Fibroblast of gingiva (primary cell): ENCODE data around the gene FCHSD2.
A peak's percentile ranks its signal among the peaks of the same experiment; 100 is the strongest.

Experiments
- DNase-seq: peaks from one replicate; pipeline ENCODE4 v3.0.0-alpha.2; 2011; ENCODE audit warnings: low read depth

Gene FCHSD2

DNA sequence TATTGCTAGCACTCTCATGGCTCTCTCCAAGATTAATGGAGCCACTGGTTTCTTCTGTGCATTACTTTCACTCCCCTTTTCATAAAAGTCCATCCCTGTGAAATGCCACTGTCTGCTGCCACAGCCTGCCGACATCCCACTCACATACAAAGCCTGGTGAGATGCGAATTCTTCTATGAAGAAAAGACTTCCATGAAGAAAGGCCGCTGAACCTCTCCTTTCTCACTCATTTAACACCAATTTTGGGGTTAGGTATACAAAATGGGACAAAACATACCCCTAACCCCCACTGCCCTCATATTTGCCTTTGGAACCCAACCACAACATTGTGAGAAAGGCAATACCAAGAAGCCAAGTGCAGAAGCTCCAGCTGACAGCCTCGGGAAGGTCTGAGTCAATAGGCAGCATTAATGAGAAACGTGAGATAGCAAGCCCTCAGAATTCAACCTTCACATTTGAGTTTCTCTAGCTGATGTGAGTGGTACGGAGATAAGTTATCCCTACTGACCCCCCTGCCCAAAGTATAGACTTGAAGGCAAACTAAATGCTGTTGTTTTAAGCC is 171.5 kb downstream of the FCHSD2 start:
- DNase-seq: no peak

DNA sequence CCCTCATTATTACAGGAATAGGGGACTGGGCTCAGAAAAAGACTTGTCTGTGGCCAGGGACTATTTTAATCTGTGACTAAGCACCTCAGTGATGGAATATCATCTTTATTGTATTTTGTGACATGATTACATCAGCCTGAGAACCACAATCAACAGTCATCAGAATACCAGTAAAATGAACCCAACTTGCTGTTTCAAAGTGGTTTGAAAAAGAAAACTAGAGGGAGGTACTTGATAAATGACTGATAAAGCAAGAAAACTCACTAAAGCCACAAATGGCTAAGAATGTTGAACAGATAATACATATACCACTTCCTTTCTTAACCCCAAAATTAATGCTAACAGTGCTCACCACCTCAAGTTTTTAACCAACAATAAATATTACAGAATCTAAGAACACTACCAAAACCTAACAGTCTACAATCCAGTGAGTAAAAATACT is 172.2 kb downstream of the FCHSD2 start:
- peak; percentile 63 for DNase-seq

GRCh38 chr11:72968390-72968789 is 173.7 kb downstream of the FCHSD2 start:
- no peak for DNase-seq

DNA sequence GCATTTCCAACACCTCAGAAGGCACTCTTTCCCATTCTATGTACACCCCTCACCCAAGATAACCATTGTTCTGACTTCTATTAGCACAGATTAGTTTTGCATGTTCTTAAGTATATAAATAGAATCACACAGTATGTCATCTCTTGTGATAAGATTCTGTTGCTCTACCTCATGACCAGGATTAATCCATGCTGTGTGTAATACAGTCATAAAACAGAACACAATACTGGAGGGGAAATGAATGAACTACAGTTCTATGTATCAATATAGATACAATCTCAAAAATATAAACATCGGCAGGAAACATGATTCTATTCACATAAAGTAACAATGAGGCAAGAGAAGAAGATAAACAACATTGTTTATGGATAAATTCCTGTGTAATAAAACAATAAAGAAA is 176.4 kb downstream of the FCHSD2 start:
- no peak for DNase-seq

- no peak for DNase-seq
Observed at GRCh38 chr11:72962717-72963116, 179.4 kb downstream of the FCHSD2 start.

- peak; percentile 51 for DNase-seq
Observed at GRCh38 chr11:72962084-72962483, 180.0 kb downstream of the FCHSD2 start.

DNA sequence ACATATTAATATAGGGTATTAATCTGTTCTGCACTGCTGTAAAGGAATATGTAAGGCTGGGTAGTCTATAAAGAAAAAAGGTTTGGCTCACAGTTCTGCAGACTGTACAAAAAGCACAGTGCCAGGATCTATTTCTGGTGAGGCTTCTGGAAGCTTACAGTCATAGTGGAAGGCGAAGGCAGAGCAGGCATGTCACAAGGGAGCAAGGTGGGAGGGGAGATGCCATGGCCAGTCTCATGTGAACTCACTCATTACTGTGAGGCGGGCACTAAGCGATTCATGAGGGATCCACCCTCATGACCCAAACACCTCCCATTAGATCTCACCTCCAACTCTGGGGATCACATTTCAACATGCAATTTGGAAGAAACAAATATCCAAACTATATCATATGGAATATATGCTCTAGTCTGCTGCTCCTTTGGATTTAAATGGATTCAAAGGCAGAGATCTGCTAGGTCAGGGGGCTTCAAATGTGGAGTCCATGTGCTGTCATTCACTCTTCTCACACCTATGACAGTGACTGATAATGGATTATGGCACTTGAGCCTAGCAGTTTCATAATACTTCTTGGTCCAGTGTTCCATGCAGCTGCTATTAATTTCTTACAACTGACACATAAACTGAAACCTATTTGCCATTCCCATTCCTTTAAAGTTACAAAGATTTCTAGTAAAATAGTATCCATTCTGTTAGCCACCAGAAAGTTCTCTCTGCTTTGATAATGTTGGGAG is 182.0 kb downstream of the FCHSD2 start:
- no peak for DNase-seq

DNA sequence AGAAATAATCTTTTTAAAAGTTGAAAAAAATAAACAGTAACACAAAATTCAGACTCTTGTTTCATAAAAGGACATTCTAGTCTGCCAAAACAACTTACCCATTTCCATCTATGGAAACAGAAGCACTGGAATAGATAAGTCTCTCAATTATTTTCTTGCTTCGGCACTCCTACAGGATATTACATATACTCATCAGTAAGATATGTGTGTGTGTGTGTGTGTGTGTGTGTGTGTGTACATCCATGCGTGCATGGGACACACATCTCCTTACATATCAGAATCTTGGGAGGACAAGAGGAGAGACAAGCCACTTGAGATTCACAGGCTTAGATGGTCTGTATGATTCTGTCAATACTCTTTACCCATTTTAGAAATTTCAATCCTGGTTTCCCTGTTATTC is 183.3 kb downstream of the FCHSD2 start:
- no peak for DNase-seq

DNA sequence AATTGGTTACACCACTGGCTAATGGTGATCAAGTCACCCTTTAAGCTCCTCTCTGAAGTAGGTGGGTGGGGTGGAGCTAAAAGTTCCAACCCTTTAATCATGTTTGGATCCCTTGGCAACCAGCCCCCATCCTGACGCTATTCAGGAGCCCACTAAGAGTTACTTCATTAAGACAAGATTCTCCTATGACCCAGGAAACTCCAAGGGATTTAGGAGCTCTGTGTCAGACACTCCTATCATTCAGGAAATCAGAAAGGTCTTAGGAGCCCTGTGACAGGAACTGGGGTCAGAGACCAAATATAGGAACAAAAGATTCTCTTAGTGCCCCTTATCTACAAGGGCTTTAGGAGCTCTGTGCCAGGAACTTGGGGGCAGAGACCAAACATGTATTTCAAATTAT is 186.7 kb downstream of the FCHSD2 start:
- DNase-seq: no peak

- DNase-seq: no peak
Observed at GRCh38 chr11:72954860-72955259, 187.3 kb downstream of the FCHSD2 start.

GRCh38 chr11:72953637-72954036 is 188.5 kb downstream of the FCHSD2 start:
- no peak for DNase-seq

- no peak for DNase-seq
Observed at GRCh38 chr11:72951888-72952287, 190.2 kb downstream of the FCHSD2 start.

DNA sequence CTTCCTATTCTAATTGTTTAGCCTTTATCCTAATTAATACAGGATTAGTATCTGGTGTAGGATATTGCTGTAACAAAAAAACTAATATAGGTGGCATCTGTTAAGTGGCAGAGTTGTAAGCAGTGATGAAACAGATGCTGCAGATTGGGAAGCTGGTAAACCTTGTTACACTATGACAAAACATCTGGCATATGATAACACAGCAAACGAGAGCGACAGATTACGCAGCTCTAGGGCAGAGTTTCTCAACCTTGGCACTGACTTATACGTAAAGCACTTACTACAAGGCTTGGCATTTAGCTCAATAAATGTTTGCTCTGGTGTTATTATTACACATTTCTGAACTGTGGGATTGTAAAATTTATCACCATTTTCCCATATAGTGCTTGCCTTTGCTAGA is 190.9 kb downstream of the FCHSD2 start:
- DNase-seq: peak; percentile 94

DNA sequence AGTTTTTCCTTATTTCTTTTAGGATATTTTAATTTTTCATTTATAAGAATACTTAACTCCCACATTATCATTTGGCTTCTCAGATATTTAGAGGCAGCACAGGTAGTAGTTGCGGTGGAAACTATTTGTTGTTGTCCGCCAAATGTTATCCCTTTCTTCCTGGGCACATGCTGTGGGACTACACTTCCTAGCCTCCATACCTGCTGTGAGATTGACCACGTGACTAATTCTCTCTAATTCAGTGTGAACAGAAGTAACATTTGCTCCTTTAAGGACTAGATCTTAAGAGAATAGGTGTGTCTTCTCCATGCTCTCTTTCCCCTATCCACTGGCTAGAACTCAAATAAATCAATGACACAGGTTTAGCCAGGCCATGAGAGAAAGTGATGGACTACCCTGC is 191.4 kb downstream of the FCHSD2 start:
- no peak for DNase-seq

DNA sequence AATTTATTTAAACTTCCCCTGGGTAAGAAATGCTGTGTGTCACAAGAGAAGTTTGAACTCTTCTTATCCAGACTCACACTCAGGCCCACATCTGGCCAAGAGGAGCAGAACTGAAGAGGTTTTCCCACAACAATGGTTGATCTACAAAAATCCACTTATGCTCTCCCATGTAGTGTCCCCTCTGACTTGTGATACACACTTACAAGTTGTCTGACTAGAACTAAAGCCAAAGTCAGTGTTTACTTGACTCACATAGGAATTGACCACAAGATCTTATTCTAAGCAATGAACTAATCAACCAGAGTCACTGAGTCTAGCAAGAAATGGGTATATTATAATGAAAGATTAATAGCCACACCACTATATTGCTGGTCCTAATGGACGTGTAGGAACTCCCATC is 194.9 kb downstream of the FCHSD2 start:
- no peak for DNase-seq

GRCh38 chr11:72943664-72944063 is 198.5 kb downstream of the FCHSD2 start:
- no peak for DNase-seq

DNA sequence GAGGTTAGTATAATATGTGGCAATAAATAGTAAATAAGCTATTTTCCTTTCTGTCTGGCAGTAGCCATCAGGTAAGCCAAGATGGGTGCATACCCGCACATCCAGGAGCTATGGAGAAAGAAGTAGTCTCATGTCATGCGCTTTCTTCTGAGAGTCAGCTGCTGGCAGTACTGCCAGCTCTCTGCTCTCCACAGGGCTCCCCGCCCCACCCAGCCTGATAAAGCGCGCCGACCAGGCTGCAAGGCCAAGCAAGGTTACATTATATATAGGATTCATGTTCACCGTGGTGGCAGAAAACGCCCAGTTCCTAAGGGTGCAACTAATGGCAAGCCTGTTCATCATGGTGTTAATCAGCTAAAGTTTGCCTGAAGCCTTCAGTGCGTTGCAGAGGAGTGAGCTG is 201.7 kb downstream of the FCHSD2 start:
- no peak for DNase-seq

DNA sequence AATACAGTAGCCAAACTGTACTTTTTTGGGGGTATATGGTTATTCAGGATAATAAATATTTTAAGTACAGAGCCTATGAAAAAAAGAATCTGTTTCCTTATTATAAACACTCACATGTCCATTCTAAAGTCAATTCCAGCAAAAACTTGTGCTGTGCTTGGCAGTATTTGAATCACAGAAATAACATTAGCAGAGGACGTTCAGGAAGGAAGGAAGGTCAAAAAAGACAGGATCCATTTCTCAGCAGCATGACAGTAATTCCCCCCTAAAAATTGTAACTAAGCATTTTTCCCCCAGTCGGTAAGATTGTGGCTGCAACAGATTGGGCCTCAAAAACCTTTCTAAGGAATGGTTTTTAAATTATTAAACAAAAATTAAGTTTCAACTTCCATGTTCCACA is 203.1 kb downstream of the FCHSD2 start:
- DNase-seq: no peak

DNA sequence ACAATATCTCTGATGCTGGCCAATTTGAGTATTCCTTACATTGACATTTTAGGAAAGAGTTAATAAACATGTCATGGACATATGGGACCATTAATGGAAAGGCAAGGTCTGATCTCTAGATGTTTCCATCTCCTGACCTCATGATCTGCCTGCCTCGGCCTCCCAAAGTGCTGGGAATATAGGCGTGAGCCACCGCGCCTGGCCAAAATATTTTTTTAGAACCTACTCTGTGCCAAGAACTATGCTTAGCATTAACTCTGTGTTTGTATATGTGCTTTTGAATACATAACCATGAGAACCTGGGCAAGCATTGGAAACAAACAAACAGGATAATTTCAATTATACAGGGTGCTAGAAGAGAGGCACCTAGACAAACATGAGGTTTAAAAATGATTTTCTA is 204.7 kb downstream of the FCHSD2 start:
- DNase-seq: no peak

DNA sequence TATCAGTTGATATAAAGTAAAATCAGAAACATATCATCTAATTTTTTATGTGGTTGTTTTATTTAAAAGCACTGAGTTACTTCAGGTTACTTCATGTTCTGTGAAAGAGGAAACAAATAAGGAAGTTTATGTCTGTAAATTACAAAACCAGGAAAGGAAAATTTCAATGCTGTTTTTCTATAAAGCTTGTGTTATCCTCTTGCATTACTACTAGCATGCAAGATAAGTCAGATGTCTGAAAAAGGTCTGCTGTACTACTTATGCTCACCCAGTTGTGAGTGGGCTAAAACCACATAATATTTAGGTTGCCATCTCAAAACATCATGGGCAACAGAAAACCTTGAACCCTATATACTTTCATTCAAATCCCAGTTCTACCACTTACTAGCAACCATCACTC is 206.4 kb downstream of the FCHSD2 start:
- no peak for DNase-seq

DNA sequence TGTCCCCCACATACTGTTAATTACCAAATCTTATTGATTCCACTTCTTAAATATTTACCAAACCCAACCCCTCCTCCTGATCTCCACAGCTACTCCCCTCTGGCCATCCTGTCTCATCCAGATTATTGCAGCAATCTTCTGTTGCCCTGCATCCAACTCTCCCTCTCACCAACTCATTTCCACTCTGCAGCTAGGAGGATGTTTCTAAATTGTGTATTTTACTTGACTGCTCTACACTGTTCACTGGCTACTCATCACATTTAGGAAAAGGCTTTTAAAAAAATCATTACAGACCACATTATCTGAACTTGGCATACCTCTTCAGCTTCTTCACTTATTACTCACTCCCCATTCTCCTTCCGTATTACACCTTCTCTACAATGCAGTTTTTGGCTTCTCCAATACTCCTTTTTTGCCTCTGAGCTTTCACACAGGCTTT is 210.0 kb downstream of the FCHSD2 start:
- DNase-seq: peak; percentile 34

- DNase-seq: peak; percentile 61
Observed at GRCh38 chr11:72930008-72930407, 212.1 kb downstream of the FCHSD2 start.

DNA sequence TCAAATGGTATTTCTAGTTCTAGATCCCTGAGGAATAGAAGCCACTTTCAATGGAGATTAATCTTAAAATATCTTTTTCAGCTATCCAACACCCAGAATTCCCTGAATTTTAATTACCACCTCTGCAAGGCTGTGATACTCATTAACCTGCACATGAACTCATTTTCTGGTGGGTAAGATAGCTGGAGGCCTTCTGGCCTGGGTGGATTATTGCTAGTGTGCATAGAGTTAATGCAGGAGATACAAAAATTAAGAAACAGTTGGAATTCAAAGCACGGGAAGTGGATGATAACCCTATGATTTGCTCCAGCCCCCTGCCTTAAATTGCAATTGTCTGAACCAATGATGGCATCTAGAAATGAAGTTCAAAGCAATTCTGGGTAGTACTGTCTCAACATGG is 212.9 kb downstream of the FCHSD2 start:
- DNase-seq: no peak

- no peak for DNase-seq
Observed at GRCh38 chr11:72927380-72927779, 214.7 kb downstream of the FCHSD2 start.
